Stomach (tissue), 9 donors: ENCODE measurements around the gene PAK6. TPM values are rescaled to one million over a fixed set of nuclear protein-coding genes. Genes with fewer than 3 reads are reported as not detected.

ENCODE experiments used
- DNase-seq, 2 donors: peaks; one replicate each; pipeline versions ENCODE4 v3.0.0 to v3.0.0-alpha.2; 2013 to 2019
- H3K27ac ChIP-seq, 5 donors: fragments of 200-600 bp in 4 of 5; sonication (generic) in 4 of 5; one replicate each; pipeline ENCODE4 v1.5.1; 2013 to 2019; ENCODE audit warnings: mild to moderate bottlenecking in 1 of 5, moderate library complexity in 1 of 5
- H3K27me3 ChIP-seq, 3 donors: fragments of 200-600 bp; sonication (generic); one replicate each; pipeline ENCODE4 v1.5.1; 2017 to 2019; ENCODE audit warnings: mixed run types in 1 of 3
- H3K36me3 ChIP-seq, 4 donors: fragments of 200-600 bp; sonication (generic); 1 replicate in 3 of 4; 2 replicates in 1 of 4; pipeline ENCODE4 v1.5.1; 2016 to 2019
- H3K4me1 ChIP-seq, 4 donors: fragments of 200-600 bp; sonication (generic); one replicate each; pipeline ENCODE4 v1.5.1; 2016 to 2019
- H3K4me3 ChIP-seq, 4 donors: fragments of 200-600 bp; sonication (generic) in 3 of 4; one replicate each; pipeline ENCODE4 v1.5.1; 2016 to 2019; ENCODE audit warnings: mild to moderate bottlenecking in 1 of 4
- H3K9me3 ChIP-seq, 4 donors: fragments of 200-600 bp; sonication (generic); one replicate each; pipeline ENCODE4 v1.5.1; 2016 to 2019
- EP300 ChIP-seq: sonication (generic); formaldehyde crosslinking; IDR thresholded peaks from one replicate; pipeline ENCODE4 v1.6.1; 2017; ENCODE audit warnings: antibody characterized with exemption
- POLR2A ChIP-seq, 4 donors: fragments of 450-650 bp; IDR thresholded peaks; one replicate each; pipeline ENCODE4 v1.6.1; 2016; ENCODE audit warnings: antibody characterized with exemption in 4 of 4, control low read depth in 2 of 4, mild to moderate bottlenecking in 1 of 4, moderate library complexity in 1 of 4
- POLR2AphosphoS5 ChIP-seq, 3 donors: sonication (generic); formaldehyde crosslinking; IDR thresholded peaks; one replicate each; pipeline ENCODE4 v1.6.1; 2016; ENCODE audit warnings: antibody characterized with exemption in 3 of 3
- WGBS, 5 donors: extraction: QIAGEN DNeasy Blood & Tissue Kit in 3 of 5; methylation state at CpG; one replicate each; pipeline versions ENCODE4 v1.1.5 to v1.1.7; 2013 to 2018; 5-methylcytosine and 5-hydroxymethylcytosine counted together
- intact Hi-C: fragments of 100-400 bp; cut with DNase I; formaldehyde crosslinking; loops from one replicate; pipeline ENCODE4 v1.15.1; 2023; ENCODE audit warnings: low total_unique reads
- polyA plus RNA-seq, 3 donors: library from polyadenylated mRNA; stranded (reverse); fragments of 200-250 nt; gene quantifications; one replicate each; pipeline ENCODE4 v1.2.3, GENCODE V29; 2013
- total RNA-seq, 5 donors: library from RNA; depleted of rRNA; stranded (reverse); fragments of >200 nt; gene quantifications; one replicate each; pipeline versions ENCODE4 v1.1.0 to v1.2.3, GENCODE V29; 2014 to 2016
- TF ChIP-seq, protein P1 (sequence below), 7 experiments: fragments of 450-650 bp in 4 of 7; fragments of 200-600 bp in 3 of 7; sonication (generic) in 3 of 7; IDR thresholded peaks; one replicate each; pipeline ENCODE4 v1.5.1; 2016 to 2019; ENCODE audit warnings: antibody characterized with exemption in 7 of 7, control low read depth in 2 of 7, mild to moderate bottlenecking in 1 of 7
- donor health status: healthy with polysubstance abuse.
- donor health status: Bipolar disorder and iron deficiency.
- donor health status: healthy.

The PAK6 gene
- total and polyA plus RNA-seq, 8 donors: under 0.01 to 91.9 (median 6.2) TPM

GRCh38 chr15:40254452-40254851, 15.6 kb downstream of the PAK6 start:
- Histone ChIP-seq H3K27me3 (peaks cover 0 to 34% (median 17%) of the 10 kb centered on the region in 3 donors), H3K4me3 (no peak overlapping the region), H3K4me1 (peaks cover 12 to 30% (median 24%) of the 10 kb centered on the region in 4 donors), H3K27ac (no peak overlapping the region), H3K9me3 (no peaks in the 10 kb centered on the region), H3K36me3 (no peaks in the 10 kb centered on the region)
- intact Hi-C loops: no loop called here
- 91 to 100% (median 96%) methylated on average over 3 of the region's 3 CpGs for WGBS, 5 donors
- TF ChIP-seq, protein P1, sequence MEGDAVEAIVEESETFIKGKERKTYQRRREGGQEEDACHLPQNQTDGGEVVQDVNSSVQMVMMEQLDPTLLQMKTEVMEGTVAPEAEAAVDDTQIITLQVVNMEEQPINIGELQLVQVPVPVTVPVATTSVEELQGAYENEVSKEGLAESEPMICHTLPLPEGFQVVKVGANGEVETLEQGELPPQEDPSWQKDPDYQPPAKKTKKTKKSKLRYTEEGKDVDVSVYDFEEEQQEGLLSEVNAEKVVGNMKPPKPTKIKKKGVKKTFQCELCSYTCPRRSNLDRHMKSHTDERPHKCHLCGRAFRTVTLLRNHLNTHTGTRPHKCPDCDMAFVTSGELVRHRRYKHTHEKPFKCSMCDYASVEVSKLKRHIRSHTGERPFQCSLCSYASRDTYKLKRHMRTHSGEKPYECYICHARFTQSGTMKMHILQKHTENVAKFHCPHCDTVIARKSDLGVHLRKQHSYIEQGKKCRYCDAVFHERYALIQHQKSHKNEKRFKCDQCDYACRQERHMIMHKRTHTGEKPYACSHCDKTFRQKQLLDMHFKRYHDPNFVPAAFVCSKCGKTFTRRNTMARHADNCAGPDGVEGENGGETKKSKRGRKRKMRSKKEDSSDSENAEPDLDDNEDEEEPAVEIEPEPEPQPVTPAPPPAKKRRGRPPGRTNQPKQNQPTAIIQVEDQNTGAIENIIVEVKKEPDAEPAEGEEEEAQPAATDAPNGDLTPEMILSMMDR (IDR thresholded peaks at IDR 0.05): no peak
- TF ChIP-seq POLR2A (IDR thresholded peaks at IDR 0.05) (no peak), EP300 (no peak), POLR2AphosphoS5 (IDR thresholded peaks at IDR 0.05) (no peak)
- DNase-seq: no peak

DNA sequence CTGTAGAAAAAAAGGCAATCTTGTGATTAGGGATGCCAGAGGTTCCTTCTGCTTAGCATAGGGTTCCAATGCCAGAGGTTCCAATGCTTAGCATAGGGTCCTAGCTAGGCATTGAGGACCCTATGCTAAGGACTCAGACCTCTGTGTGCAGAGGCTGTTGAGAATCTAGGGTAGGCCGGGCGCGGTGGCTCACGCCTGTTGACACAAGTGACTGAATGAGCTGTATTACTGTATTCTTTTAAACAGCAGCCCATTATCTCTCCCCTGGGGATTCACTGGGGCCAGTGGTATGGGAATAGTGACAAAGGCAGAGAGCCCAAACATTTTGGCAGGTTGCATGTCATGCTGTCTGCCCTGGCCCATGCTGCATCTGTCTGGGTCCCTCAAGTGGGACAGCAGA, 16.2 kb downstream of the PAK6 start:
- TF ChIP-seq EP300 (no peak), POLR2A (IDR thresholded peaks at IDR 0.05) (no peak), POLR2AphosphoS5 (IDR thresholded peaks at IDR 0.05) (no peak)
- TF ChIP-seq, protein P1 (IDR thresholded peaks at IDR 0.05): no peak
- Histone ChIP-seq H3K36me3 (no peaks in the 10 kb centered on the region), H3K4me1 (peaks cover 9 to 25% (median 24%) of the 10 kb centered on the region in 4 donors), H3K27ac (no peak overlapping the region), H3K9me3 (no peaks in the 10 kb centered on the region), H3K4me3 (no peak overlapping the region), H3K27me3 (peaks cover 0 to 34% (median 17%) of the 10 kb centered on the region in 3 donors)
- 72 to 87% (median 80%) methylated on average over 4 of the region's 4 CpGs for WGBS, 5 donors
- intact Hi-C loops: no loop called here
- no peak for DNase-seq

DNA sequence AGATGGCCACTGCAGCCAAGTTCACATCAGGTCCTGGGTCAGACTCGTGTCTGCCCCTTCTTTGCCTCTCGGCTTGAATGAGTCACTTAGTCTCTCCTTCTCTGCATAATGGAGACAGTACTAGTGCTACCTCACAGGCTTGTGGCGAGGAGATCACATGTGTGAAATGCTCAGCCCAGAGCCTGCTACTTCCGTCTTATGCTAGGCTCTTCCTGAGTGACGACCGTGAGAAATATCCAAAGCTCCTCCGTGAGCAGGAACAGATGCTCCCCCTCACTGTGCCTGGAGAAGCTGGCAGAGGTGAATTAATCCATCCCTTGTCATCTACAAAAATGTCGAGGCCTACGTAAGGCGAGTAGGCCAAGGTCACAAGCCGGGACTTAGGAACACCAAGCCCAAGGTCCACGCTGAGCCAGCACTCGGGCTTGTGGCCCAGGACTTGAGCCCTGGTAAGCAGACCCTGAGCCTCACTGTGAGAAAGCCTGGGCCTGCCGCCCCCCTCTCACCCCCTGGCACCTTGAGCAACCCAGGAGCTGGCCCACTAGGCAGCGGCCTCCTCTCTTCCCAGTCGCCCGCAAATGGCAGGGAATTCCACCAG, 17.9 kb downstream of the PAK6 start:
- TF ChIP-seq, protein P1 (IDR thresholded peaks at IDR 0.05): no peak
- TF ChIP-seq POLR2A (IDR thresholded peaks at IDR 0.05): no peak
- no peak for TF ChIP-seq EP300
- TF ChIP-seq POLR2AphosphoS5 (IDR thresholded peaks at IDR 0.05): no peak
- Histone ChIP-seq H3K4me1 (peaks cover 9 to 25% (median 23%) of the 10 kb centered on the region in 4 donors), H3K9me3 (no peaks in the 10 kb centered on the region), H3K27ac (no peak overlapping the region), H3K27me3 (peaks cover 0 to 32% (median 17%) of the 10 kb centered on the region in 3 donors), H3K36me3 (no peaks in the 10 kb centered on the region), H3K4me3 (no peak overlapping the region)
- 84 to 94% (median 91%) methylated on average over 17 of the region's 17 CpGs for WGBS, 5 donors
- intact Hi-C loops: no loop called here
- DNase-seq: no peak

DNA sequence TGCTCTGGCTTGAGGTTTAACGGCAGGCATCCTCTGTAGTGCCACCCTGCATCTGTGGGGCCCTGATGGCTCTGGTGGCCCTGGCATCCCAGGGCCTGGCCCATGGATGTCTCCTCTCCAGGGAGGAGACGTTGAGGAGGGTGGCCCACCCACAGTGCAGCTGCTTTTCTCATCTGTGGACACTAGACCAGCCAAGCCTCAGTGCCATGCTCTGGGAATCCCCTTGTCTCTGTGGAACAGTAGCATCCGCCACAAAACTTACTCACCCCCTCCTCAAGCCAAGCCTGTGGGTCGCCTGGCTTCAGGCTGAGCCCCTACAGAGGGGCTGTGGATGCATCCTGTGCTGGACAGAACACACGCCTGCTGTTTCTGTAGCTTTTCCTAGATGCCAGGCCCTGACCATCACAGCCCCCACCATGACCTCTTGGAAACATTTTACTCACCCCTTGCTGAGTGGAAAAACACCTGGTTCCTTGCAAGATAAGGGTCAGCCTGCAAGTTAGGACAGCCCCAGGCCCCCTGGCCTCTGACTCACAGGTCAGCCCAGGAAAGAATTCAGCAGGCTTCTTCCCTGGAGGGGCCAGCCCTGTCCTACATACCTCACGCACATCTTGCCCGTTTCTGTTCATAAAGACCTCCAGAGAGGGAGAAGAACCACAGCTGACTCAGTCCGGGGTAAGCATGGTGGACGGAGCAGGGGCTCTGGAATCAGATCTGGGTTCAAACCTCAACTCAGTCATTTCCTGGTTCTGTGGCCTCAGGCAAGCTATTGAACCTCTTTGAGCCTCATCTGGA, 19.0 kb downstream of the PAK6 start:
- no peaks in the 10 kb centered on the region for H3K9me3 ChIP-seq
- no peak overlapping the region for H3K4me3 ChIP-seq
- intact Hi-C loops: no loop called here
- no peak for DNase-seq
- 79 to 88% (median 87%) methylated on average over 9 of the region's 9 CpGs for WGBS, 5 donors
- no peak overlapping the region for H3K27ac ChIP-seq
- no peak for TF ChIP-seq POLR2AphosphoS5 (IDR thresholded peaks at IDR 0.05)
- no peak for TF ChIP-seq EP300
- TF ChIP-seq, protein P1 (IDR thresholded peaks at IDR 0.05): no peak
- TF ChIP-seq POLR2A (IDR thresholded peaks at IDR 0.05): no peak
- H3K4me1 ChIP-seq: peaks cover 9 to 15% (median 13%) of the 10 kb centered on the region in 4 donors
- peaks cover 0 to 21% (median 7%) of the 10 kb centered on the region in 3 donors for H3K27me3 ChIP-seq
- no peaks in the 10 kb centered on the region for H3K36me3 ChIP-seq
